HepG2 (cell line): ENCODE results near the gene CNNM4. TPM values are rescaled to one million over a fixed set of nuclear protein-coding genes. Genes with fewer than 3 reads are reported as not detected.

Experiments used
- AFF4 ChIP-seq: sonication (generic); formaldehyde crosslinking; IDR thresholded peaks from 2 replicates; pipeline ENCODE4 v1.4.0; 2020; ENCODE audit warnings: missing genetic modification reagents
- ATRX ChIP-seq: sonication (generic); formaldehyde crosslinking; IDR thresholded peaks from 2 replicates; pipeline ENCODE4 v1.4.0; 2020; ENCODE audit warnings: missing genetic modification reagents, borderline replicate concordance
- CBX1 ChIP-seq: IDR thresholded peaks from one replicate; pipeline ENCODE4 v1.6.1; 2016; ENCODE audit warnings: antibody characterized with exemption, low read depth
- DRAP1 ChIP-seq: IDR thresholded peaks from 2 replicates; pipeline ENCODE4 v1.6.1; 2016; ENCODE audit warnings: missing genetic modification reagents, missing compliant biosample characterization
- EED ChIP-seq: sonication (generic); formaldehyde crosslinking; IDR thresholded peaks from 2 replicates; pipeline ENCODE4 v1.5.0; 2020; ENCODE audit warnings: mild to moderate bottlenecking, missing genetic modification reagents
- GATAD1 ChIP-seq: IDR thresholded peaks from 2 replicates; pipeline ENCODE4 v1.6.1; 2016; ENCODE audit warnings: missing genetic modification reagents, missing compliant biosample characterization
- KLF11 ChIP-seq: IDR thresholded peaks from 2 replicates; pipeline ENCODE4 v1.6.1; 2016; ENCODE audit warnings: missing compliant biosample characterization
- MAF1 ChIP-seq: sonication (generic); formaldehyde crosslinking; IDR thresholded peaks from 2 replicates; pipeline ENCODE4 v1.5.0; 2020; ENCODE audit warnings: missing genetic modification reagents, borderline replicate concordance
- MTF2 ChIP-seq: sonication (generic); formaldehyde crosslinking; IDR thresholded peaks from 2 replicates; pipeline ENCODE4 v1.5.0; 2020; ENCODE audit warnings: missing genetic modification reagents, borderline replicate concordance
- NFIC ChIP-seq: IDR thresholded peaks from 2 replicates; pipeline ENCODE4 v1.6.1; 2012; ENCODE audit warnings: mild to moderate bottlenecking, low read length, inconsistent platforms
- POLR2A ChIP-seq, 2 experiments: IDR thresholded peaks; 2 replicates each; pipeline ENCODE4 v1.6.1; 2011; ENCODE audit warnings: low read depth in 2 of 2, low read length in 2 of 2, mild to moderate bottlenecking in 1 of 2, moderate library complexity in 1 of 2; ENCODE audit not compliant: insufficient read depth in 1 of 2
- RAD21 ChIP-seq: fragments of 450-650 bp; formaldehyde crosslinking; IDR thresholded peaks from 2 replicates; pipeline ENCODE4 v1.5.0; 2020; ENCODE audit warnings: mild to moderate bottlenecking
- RNF2 ChIP-seq: fragments of 450-650 bp; conservative IDR thresholded peaks from 2 replicates; pipeline ENCODE4 v1.6.1; 2016; ENCODE audit warnings: low read depth
- SATB2 ChIP-seq: sonication (generic); formaldehyde crosslinking; IDR thresholded peaks from 2 replicates; pipeline ENCODE4 v1.5.0; 2020; ENCODE audit warnings: missing genetic modification reagents
- TOPORS ChIP-seq: sonication (generic); formaldehyde crosslinking; IDR thresholded peaks from 2 replicates; pipeline ENCODE4 v1.8.0; 2023; ENCODE audit warnings: mild to moderate bottlenecking, missing genetic modification reagents
- ZGPAT ChIP-seq: IDR thresholded peaks from 2 replicates; pipeline ENCODE4 v1.6.1; 2016; ENCODE audit warnings: mild to moderate bottlenecking
- ZKSCAN8 ChIP-seq: IDR thresholded peaks from 2 replicates; pipeline ENCODE4 v1.6.1; 2016; ENCODE audit warnings: borderline replicate concordance, missing genetic modification reagents, missing compliant biosample characterization
- ZNF207 ChIP-seq: fragments of 450-650 bp; IDR thresholded peaks from 2 replicates; pipeline ENCODE4 v1.6.1; 2016; ENCODE audit warnings: antibody characterized with exemption, borderline replicate concordance
- ZNF343 ChIP-seq: sonication (generic); formaldehyde crosslinking; IDR thresholded peaks from 2 replicates; pipeline ENCODE4 v1.4.0; 2020; ENCODE audit warnings: mild to moderate bottlenecking, missing genetic modification reagents
- ZNF619 ChIP-seq: sonication (generic); formaldehyde crosslinking; IDR thresholded peaks from 2 replicates; pipeline ENCODE4 v1.4.0; 2020; ENCODE audit warnings: mild to moderate bottlenecking, missing genetic modification reagents
- ZNF746 ChIP-seq: sonication (generic); formaldehyde crosslinking; IDR thresholded peaks from 2 replicates; pipeline ENCODE4 v1.8.0; 2022; ENCODE audit warnings: mild to moderate bottlenecking, missing genetic modification reagents
- ZNF770 ChIP-seq: sonication (generic); formaldehyde crosslinking; IDR thresholded peaks from 2 replicates; pipeline ENCODE4 v1.5.0; 2020; ENCODE audit warnings: mild to moderate bottlenecking, missing genetic modification reagents
- polyA plus RNA-seq, 8 experiments: library from polyadenylated mRNA; depleted of rRNA in 3 of 8; stranded (reverse) in 7 of 8; unstranded in 1 of 8; fragments of >200 nt; fragmentation: Illumina TruSeq in 4 of 8; extraction: Trizol in 4 of 8; gene quantifications; 2 replicates each; pipeline versions ENCODE4 v1.2.1 to v1.2.3, GENCODE V29; 2011 to 2016; ENCODE audit warnings: low read depth in 4 of 8, missing spikeins in 1 of 8, mixed read lengths in 1 of 8; ENCODE audit not compliant: insufficient read depth in 1 of 8
- total RNA-seq, 5 experiments: library from RNA; depleted of rRNA; stranded (reverse); fragments of >200 nt; fragmentation: Illumina TruSeq; extraction: Trizol; gene quantifications; 2 replicates each; pipeline ENCODE4 v1.2.3, GENCODE V29; 2016; ENCODE audit warnings: low read depth in 1 of 5

Gene CNNM4
- total and polyA plus RNA-seq, 2 of the 13 experiments (the other 11 are each of a cell fraction or from before 2014, with no cell fraction given) = 5.9 to 8.4 TPM

- TF ChIP-seq MTF2 (no peak), POLR2A (IDR thresholded peaks at IDR 0.05; ENCODE audit: insufficient read depth in 1 of 2, low read depth in 2 of 2, low read length in 2 of 2) (no peak), NFIC (no peak), MAF1 (no peak), EED (CRISPR knock-in tag) (0 out of 2 replicates have a peak, but pooled peaks have one; percentile 11), ZNF770 (CRISPR knock-in tag) (no peak), RNF2 (no peak), DRAP1 (CRISPR knock-in tag) (0 out of 2 replicates have a peak, but pooled peaks have one; percentile 41), CBX1 (no peak), ATRX (CRISPR knock-in tag) (no peak), ZNF207 (no peak), SATB2 (CRISPR knock-in tag) (no peak), ZKSCAN8 (CRISPR knock-in tag) (no peak), GATAD1 (CRISPR knock-in tag) (no peak; the same call in 1 of the 2 replicates), ZNF343 (CRISPR knock-in tag) (no peak), AFF4 (CRISPR knock-in tag) (no peak), ZNF619 (CRISPR knock-in tag) (no peak), ZNF746 (CRISPR knock-in tag) (no peak), RAD21 (CRISPR knock-in tag) (peak; percentile 97), KLF11 (no peak), TOPORS (CRISPR knock-in tag) (no peak), ZGPAT (CRISPR knock-in tag) (no peak)
Observed at GRCh38 chr2:96801005-96801785, 40.5 kb downstream of the CNNM4 start (continued).
